H1 (cell line): ENCODE results near the gene CASP3. TPM values are rescaled to one million over a fixed set of nuclear protein-coding genes. Genes with fewer than 3 reads are reported as not detected.

Experiments used
- CTCF ChIA-PET: fragments of 300-600 bp; sonication (Branson Sonifier 250); formaldehyde crosslinking; loops from one replicate; lab custom pipeline; 2021; ENCODE audit not compliant: partially characterized antibody; lab: Charles Lee
- POLR2A ChIA-PET: fragments of 300-600 bp; sonication (Branson Sonifier 250); formaldehyde crosslinking; loops from one replicate; lab custom pipeline; 2021; ENCODE audit warnings: inconsistent platforms; ENCODE audit not compliant: partially characterized antibody; lab: Charles Lee
- DNase-seq, 2 experiments: peaks; one replicate each; pipeline versions ENCODE4 v3.0.0 to v3.0.0-alpha.2; 2010 to 2022; ENCODE audit warnings: low spot score in 2 of 2, low read depth in 1 of 2, mixed read lengths in 1 of 2
- FAIRE-seq: peaks from 2 replicates; lab custom pipeline; 2011; peaks lifted over from hg19 to GRCh38; lab: Jason Lieb, UNC
- H2AFZ ChIP-seq: 2 replicates; pipeline ENCODE4 v1.8.1; 2012; ENCODE audit warnings: low read length, inconsistent platforms
- H2AK5ac ChIP-seq: 2 replicates; pipeline ENCODE4 v1.6.1; 2013; ENCODE audit warnings: low read depth, low read length
- H2BK120ac ChIP-seq: replicated peaks from 2 replicates; pipeline ENCODE3; 2013; ENCODE audit warnings: low read depth, low read length, inconsistent platforms
- H2BK12ac ChIP-seq: 2 replicates; pipeline ENCODE4 v1.6.1; 2013; ENCODE audit warnings: low read depth, low read length
- H2BK15ac ChIP-seq: 2 replicates; pipeline ENCODE4 v1.6.1; 2013; ENCODE audit warnings: low read length
- H2BK20ac ChIP-seq: 2 replicates; pipeline ENCODE4 v1.6.1; 2013; ENCODE audit warnings: low read length
- H2BK5ac ChIP-seq: 2 replicates; pipeline ENCODE4 v1.6.1; 2013; ENCODE audit warnings: low read depth, low read length
- H3K14ac ChIP-seq: 2 replicates; pipeline ENCODE4 v1.6.1; 2013; ENCODE audit warnings: inconsistent platforms; ENCODE audit not compliant: insufficient read length
- H3K18ac ChIP-seq: 2 replicates; pipeline ENCODE4 v1.6.1; 2013; ENCODE audit warnings: low read length; ENCODE audit errors: extremely low read depth
- H3K23ac ChIP-seq: 2 replicates; pipeline ENCODE4 v1.6.1; 2013; ENCODE audit warnings: inconsistent platforms; ENCODE audit not compliant: insufficient read length
- H3K23me2 ChIP-seq: 2 replicates; pipeline ENCODE4 v1.6.1; 2013; ENCODE audit warnings: low read depth, low read length
- H3K27ac ChIP-seq: 2 replicates; pipeline ENCODE4 v1.6.1; 2011; ENCODE audit warnings: low read depth, low read length, inconsistent platforms
- H3K27me3 ChIP-seq, 4 experiments: replicated peaks in 1 of 4; 1 replicate in 1 of 4; 2 replicates in 3 of 4; pipeline versions ENCODE4 v1.6.1 to v1.8.1; 2011 to 2013; ENCODE audit warnings: low read length in 3 of 4, mild to moderate bottlenecking in 3 of 4, inconsistent platforms in 2 of 4, mixed read lengths in 2 of 4, moderate library complexity in 1 of 4; ENCODE audit not compliant: control insufficient read depth in 3 of 4, insufficient read depth in 3 of 4; ENCODE audit errors: extremely low read depth in 1 of 4
- H3K36me3 ChIP-seq, 4 experiments: 2 replicates each; pipeline versions ENCODE4 v1.6.1 to v1.8.1; 2011 to 2013; ENCODE audit warnings: mild to moderate bottlenecking in 4 of 4, low read length in 3 of 4, moderate library complexity in 2 of 4, control low read depth in 1 of 4, inconsistent platforms in 1 of 4; ENCODE audit not compliant: insufficient read depth in 4 of 4, control insufficient read depth in 2 of 4
- H3K4ac ChIP-seq: replicated peaks from 2 replicates; pipeline ENCODE3; 2013; ENCODE audit warnings: low read length, low read depth, mixed read lengths, inconsistent platforms; ENCODE audit not compliant: insufficient read length
- H3K4me1 ChIP-seq, 4 experiments: replicated peaks in 1 of 4; 1 replicate in 1 of 4; 2 replicates in 3 of 4; pipeline versions ENCODE4 v1.6.1 to v1.8.1; 2011 to 2013; ENCODE audit warnings: low read length in 3 of 4, inconsistent platforms in 2 of 4, mixed read lengths in 1 of 4; ENCODE audit not compliant: insufficient read depth in 4 of 4, control insufficient read depth in 3 of 4
- H3K4me2 ChIP-seq, 2 experiments: 2 replicates each; pipeline versions ENCODE4 v1.6.1 to v1.8.1; 2011 to 2013; ENCODE audit warnings: low read depth in 2 of 2, low read length in 2 of 2, control low read depth in 1 of 2, inconsistent platforms in 1 of 2, mild to moderate bottlenecking in 1 of 2; ENCODE audit not compliant: insufficient read depth in 1 of 2
- H3K4me3 ChIP-seq, 4 experiments: fragments of 200-600, 300-600 bp in 1 of 4; sonication (generic), shearing (Covaris generic), sonication (Bioruptor Twin) in 1 of 4; 2 replicates each; pipeline versions ENCODE4 v1.5.1 to v1.8.1; 2011 to 2016; ENCODE audit warnings: low read length in 4 of 4, low read depth in 3 of 4, control low read depth in 2 of 4, inconsistent platforms in 2 of 4, mild to moderate bottlenecking in 2 of 4, mixed read lengths in 1 of 4, moderate library complexity in 1 of 4; ENCODE audit not compliant: insufficient read depth in 2 of 4; ENCODE audit errors: extremely low read depth in 1 of 4
- H3K56ac ChIP-seq: replicated peaks from 2 replicates; pipeline ENCODE3; 2013; ENCODE audit warnings: low read depth, mild to moderate bottlenecking, mixed read lengths, low read length, inconsistent platforms; ENCODE audit not compliant: insufficient read length
- H3K79me1 ChIP-seq: 2 replicates; pipeline ENCODE4 v1.6.1; 2013; ENCODE audit warnings: low read depth, low read length, control low read depth
- H3K79me2 ChIP-seq, 2 experiments: 2 replicates each; pipeline versions ENCODE4 v1.6.1 to v1.8.1; 2012 to 2013; ENCODE audit warnings: low read length in 2 of 2, mild to moderate bottlenecking in 2 of 2, inconsistent platforms in 1 of 2; ENCODE audit not compliant: insufficient read depth in 2 of 2, control insufficient read depth in 1 of 2
- H3K9ac ChIP-seq, 4 experiments: replicated peaks in 1 of 4; 1 replicate in 1 of 4; 2 replicates in 3 of 4; pipeline versions ENCODE4 v1.6.1 to v1.8.1; 2011 to 2013; ENCODE audit warnings: low read depth in 3 of 4, low read length in 3 of 4, control low read depth in 2 of 4, mild to moderate bottlenecking in 2 of 4, moderate library complexity in 2 of 4, inconsistent platforms in 1 of 4; ENCODE audit errors: extremely low read depth in 1 of 4
- H3K9me3 ChIP-seq, 2 experiments: 2 replicates each; pipeline versions ENCODE4 v1.6.1 to v1.8.1; 2012 to 2013; ENCODE audit warnings: mild to moderate bottlenecking in 2 of 2, moderate library complexity in 2 of 2, control low read depth in 1 of 2, inconsistent platforms in 1 of 2, low read depth in 1 of 2, low read length in 1 of 2, mixed read lengths in 1 of 2; ENCODE audit not compliant: insufficient read depth in 2 of 2
- H4K20me1 ChIP-seq, 2 experiments: replicated peaks in 1 of 2; 2 replicates each; pipeline versions ENCODE3 to v1.8.1; 2011 to 2013; ENCODE audit warnings: inconsistent platforms in 2 of 2, low read length in 2 of 2, mild to moderate bottlenecking in 1 of 2; ENCODE audit not compliant: insufficient read depth in 2 of 2, control insufficient read depth in 1 of 2
- H4K5ac ChIP-seq: 2 replicates; pipeline ENCODE4 v1.6.1; 2013; ENCODE audit warnings: low read length, low read depth, mixed read lengths, inconsistent platforms; ENCODE audit not compliant: insufficient read length
- H4K8ac ChIP-seq: 2 replicates; pipeline ENCODE4 v1.8.0; 2013; ENCODE audit warnings: mild to moderate bottlenecking, moderate library complexity, low read length, inconsistent platforms; ENCODE audit not compliant: insufficient read depth; ENCODE audit errors: extremely low read depth
- H4K91ac ChIP-seq: replicated peaks from 2 replicates; pipeline ENCODE3; 2013; ENCODE audit warnings: low read length, mixed read lengths, inconsistent platforms; ENCODE audit not compliant: insufficient read length
- BRCA1 ChIP-seq: IDR thresholded peaks from 2 replicates; pipeline ENCODE4 v1.6.1; 2012; ENCODE audit warnings: low read depth, low read length, improper control_type of control experiment
- CHD1 ChIP-seq: IDR thresholded peaks from 2 replicates; pipeline ENCODE4 v1.6.1; 2012; ENCODE audit warnings: low read depth, low read length, improper control_type of control experiment
- CTCF ChIP-seq, 3 experiments: IDR thresholded peaks; 1 replicate in 2 of 3; 2 replicates in 1 of 3; pipeline versions ENCODE4 v1.5.1 to v1.6.1; 2011; ENCODE audit warnings: low read length in 3 of 3, mild to moderate bottlenecking in 3 of 3, inconsistent platforms in 2 of 3, low read depth in 1 of 3, moderate library complexity in 1 of 3; ENCODE audit not compliant: insufficient read depth in 1 of 3; ENCODE audit errors: control extremely low read depth in 1 of 3
- GABPA ChIP-seq: IDR thresholded peaks from 2 replicates; pipeline ENCODE4 v1.6.1; 2011; ENCODE audit warnings: mild to moderate bottlenecking, low read length, moderate library complexity, borderline replicate concordance; ENCODE audit not compliant: insufficient read depth
- JUND ChIP-seq: IDR thresholded peaks from 2 replicates; pipeline ENCODE4 v1.6.1; 2011; ENCODE audit warnings: mild to moderate bottlenecking, improper control_type of control experiment, low read length
- KDM1A ChIP-seq: fragments of 200-600, 300-600 bp; sonication (generic); IDR thresholded peaks from 2 replicates; pipeline ENCODE4 v1.7.1; 2016; ENCODE audit warnings: mild to moderate bottlenecking, low read length, borderline replicate concordance
- WGBS, 2 experiments: shearing (Covaris generic) in 1 of 2; methylation state at CpG; one replicate each; pipeline versions ENCODE4 v1.1.6 to v1.1.7; 2013 to 2015; ENCODE audit warnings: low lambda C conversion rate in 2 of 2, mixed read lengths in 2 of 2, inconsistent platforms in 1 of 2, low coverage in 1 of 2, missing lambda C conversion rate in 1 of 2; ENCODE audit not compliant: insufficient replicate concordance in 2 of 2, insufficient coverage in 1 of 2, insufficient read length in 1 of 2; ENCODE audit errors: extremely low coverage in 1 of 2, missing lambda C conversion rate in 1 of 2; 5-methylcytosine and 5-hydroxymethylcytosine counted together
- polyA plus RNA-seq, 7 experiments: library from polyadenylated mRNA; depleted of rRNA in 3 of 7; stranded (reverse) in 5 of 7; unstranded in 2 of 7; fragments of >200 nt in 5 of 7; fragments of 200-250 nt in 2 of 7; gene quantifications; 1 replicate in 5 of 7; 2 replicates in 1 of 7; 4 replicates in 1 of 7; pipeline versions ENCODE4 v1.2.1 to v1.2.3, GENCODE V29; 2011 to 2013; ENCODE audit warnings: missing spikeins in 2 of 7, mixed read lengths in 2 of 7
- total RNA-seq: library from RNA; stranded (reverse); fragmentation: NEBNext Ultra II Directional; extraction: Animal tissue kit (Norgen Biotek cat#: 25700); gene quantifications from 2 replicates; pipeline ENCODE4 v1.2.1, GENCODE V29; 2021

Gene CASP3
- total and polyA plus RNA-seq, 2 of the 8 experiments (the other 6 are each of a cell fraction or from before 2014, with no cell fraction given), result 27.8 to 82.5 TPM

GRCh38 chr4:184689681-184690080 is 40.4 kb upstream of the CASP3 start:
- H2BK120ac ChIP-seq, result no peak overlapping the region
- CTCF ChIA-PET, result interaction anchor here (1.1 to 1.2 kb wide), 2 partner anchors 230 to 426 kb away, joined by 3 read pairs; no protein-coding TSS in a partner anchor
- FAIRE-seq, result no peak

More at GRCh38 chr4:184689681-184690080, 40.4 kb upstream of the CASP3 start:
- H2AK5ac ChIP-seq, result no peak overlapping the region
- no peak overlapping the region for H2AFZ ChIP-seq
- H3K27me3 ChIP-seq, result no peaks in the 10 kb centered on the region
- peaks cover 0 to 4% (median 3%) of the 10 kb centered on the region in 4 experiments; a peak in 5 of 7 replicates for H3K4me1 ChIP-seq
- no peak overlapping the region for H4K8ac ChIP-seq
- no peak overlapping the region for H2BK15ac ChIP-seq
- no peaks in the 10 kb centered on the region for H3K23me2 ChIP-seq
- H3K9me3 ChIP-seq, result no peaks in the 10 kb centered on the region
- H4K91ac ChIP-seq, result no peak overlapping the region
- no peak overlapping the region for H2BK20ac ChIP-seq
- no peak overlapping the region for H3K4me3 ChIP-seq
- H3K36me3 ChIP-seq, result peaks cover 0 to 23% (median 9%) of the 10 kb centered on the region in 4 experiments; a peak in 4 of 8 replicates
- no peak overlapping the region for H3K27ac ChIP-seq
- no peak overlapping the region for H3K4me2 ChIP-seq
- 56% methylated on average over 5 of the region's 5 CpGs; no CpG with 5 or more reads in 1 of the 2 experiments for WGBS, 2 experiments
- H3K4ac ChIP-seq, result no peak overlapping the region
- no peak overlapping the region for H3K18ac ChIP-seq
- H2BK5ac ChIP-seq, result no peak overlapping the region
- H3K14ac ChIP-seq, result no peak overlapping the region
- H4K20me1 ChIP-seq, result no peaks in the 10 kb centered on the region
- no peak for DNase-seq
- TF ChIP-seq GABPA (no peak), CHD1 (no peak), KDM1A (no peak), JUND (no peak), BRCA1 (no peak), CTCF (IDR thresholded peaks at IDR 0.05; ENCODE audit: control extremely low read depth in 1 of 3, insufficient read depth in 1 of 3, low read depth in 1 of 3, low read length in 3 of 3) (no peak)
- TF ChIP-seq, all 59 proteins: peak for 0
- Histone ChIP-seq H2BK12ac (no peak overlapping the region), H3K9ac (no peak overlapping the region), H3K79me2 (no peaks in the 10 kb centered on the region), H4K5ac (no peak overlapping the region), H3K23ac (no peak overlapping the region), H3K79me1 (no peaks in the 10 kb centered on the region), H3K56ac (no peak overlapping the region)
- POLR2A ChIA-PET, result interaction anchor here (1.1 kb wide), 1 partner anchor 454 kb away, joined by 4 read pairs; the partner anchor contains the start of gene SLC25A4
